Measurements from ENCODE around the gene NARF. TPM values are rescaled to one million over a fixed set of nuclear protein-coding genes. Genes with fewer than 3 reads are reported as not detected.

NARF gene
- total RNA-seq, 1 experiment from 2014 or later = 20.6 TPM

- Mint-ChIP-seq H3K4me3 (ENCODE audit: unreplicated experiment) (no peak overlapping the region), H3K4me1 (ENCODE audit: insufficient read depth, unreplicated experiment) (peaks cover 51% of the 10 kb centered on the region), H3K27ac (ENCODE audit: low read depth, unreplicated experiment) (peak overlapping the region; percentile 74), H3K36me3 (ENCODE audit: insufficient read depth, unreplicated experiment) (peaks cover 15% of the 10 kb centered on the region), H3K9me3 (ENCODE audit: unreplicated experiment) (no peaks in the 10 kb centered on the region), H3K27me3 (ENCODE audit: insufficient read depth, unreplicated experiment) (no peaks in the 10 kb centered on the region)
- intact Hi-C loops (cut with micrococcal nuclease) = loop anchor here (5.0 to 10.0 kb wide), 3 partner anchors 73 to 171 kb away; partner anchors contain the start of genes CYBC1, HEXD, OGFOD3 and TEX19
- ChIA-PET POLR2A (interaction anchor here (0.9 to 3.0 kb wide), 2 partner anchors 10 to 68 kb away, joined by 3 to 16 read pairs; no protein-coding TSS in a partner anchor), CTCF (interaction anchor here (1.2 to 1.4 kb wide), 2 partner anchors 29 to 32 kb away, joined by 3 read pairs; no protein-coding TSS in a partner anchor)
- DNase-seq (ENCODE audit: unreplicated experiment) = no peak
- no peak for TF ChIP-seq CTCF (IDR thresholded peaks at IDR 0.05; ENCODE audit: unreplicated experiment)
- BruUV-seq (replicated peaks) = no TSS peak
These were observed 67.2 kb downstream of the NARF start for GRCh38 chr17:82525712-82526111.

- TF ChIP-seq CTCF (IDR thresholded peaks at IDR 0.05; ENCODE audit: unreplicated experiment) = no peak
- H3K36me3 Mint-ChIP-seq (ENCODE audit: insufficient read depth, unreplicated experiment) = peaks cover 7% of the 10 kb centered on the region
- BruUV-seq (replicated peaks) = no TSS peak
- no peaks in the 10 kb centered on the region for H3K9me3 Mint-ChIP-seq (ENCODE audit: unreplicated experiment)
- no peak overlapping the region for H3K27ac Mint-ChIP-seq (ENCODE audit: low read depth, unreplicated experiment)
- intact Hi-C loops (cut with micrococcal nuclease) = loop anchor here (1.0 to 10.0 kb wide), 5 partner anchors 25 to 173 kb away; partner anchors contain the start of genes CYBC1, HEXD, OGFOD3 and TEX19
- ChIA-PET CTCF (interaction anchor here (0.6 to 2.1 kb wide), 12 partner anchors 8 to 169 kb away, joined by 3 to 9 read pairs (median 4); partner anchors contain the start of genes FOXK2 and TEX19), POLR2A (interaction anchor here (0.5 to 11.5 kb wide), 12 partner anchors 7 to 1127 kb away, joined by 3 to 165 read pairs (median 6); partner anchors contain the start of genes FOXK2, OGFOD3 and SECTM1)
- H3K27me3 Mint-ChIP-seq (ENCODE audit: insufficient read depth, unreplicated experiment) = no peaks in the 10 kb centered on the region
- peaks cover 52% of the 10 kb centered on the region for H3K4me1 Mint-ChIP-seq (ENCODE audit: insufficient read depth, unreplicated experiment)
- no peak for DNase-seq (ENCODE audit: unreplicated experiment)
- no peak overlapping the region for H3K4me3 Mint-ChIP-seq (ENCODE audit: unreplicated experiment)
These were observed 69.4 kb downstream of the NARF start for GRCh38 chr17:82527898-82528297.

- H3K4me1 Mint-ChIP-seq (ENCODE audit: insufficient read depth, unreplicated experiment) = peaks cover 50% of the 10 kb centered on the region
- no TSS peak for BruUV-seq (replicated peaks)
- peak; percentile 95 for DNase-seq (ENCODE audit: unreplicated experiment)
- intact Hi-C loops (cut with micrococcal nuclease) = loop anchor here (1.0 to 10.0 kb wide), 5 partner anchors 24 to 174 kb away; partner anchors contain the start of genes CYBC1, HEXD, OGFOD3 and TEX19
- peak overlapping the region; percentile 88 for H3K27ac Mint-ChIP-seq (ENCODE audit: low read depth, unreplicated experiment)
- TF ChIP-seq CTCF (IDR thresholded peaks at IDR 0.05; ENCODE audit: unreplicated experiment) = peak; percentile 78
- peak overlapping the region; percentile 66 for H3K4me3 Mint-ChIP-seq (ENCODE audit: unreplicated experiment)
- H3K36me3 Mint-ChIP-seq (ENCODE audit: insufficient read depth, unreplicated experiment) = peaks cover 7% of the 10 kb centered on the region
- no peaks in the 10 kb centered on the region for H3K27me3 Mint-ChIP-seq (ENCODE audit: insufficient read depth, unreplicated experiment)
- POLR2A ChIA-PET = interaction anchor here (0.5 to 11.5 kb wide), 21 partner anchors 7 to 506 kb away, joined by 3 to 165 read pairs (median 6); partner anchors contain the start of genes FOXK2, HEXD, OGFOD3 and SECTM1
- H3K9me3 Mint-ChIP-seq (ENCODE audit: unreplicated experiment) = no peaks in the 10 kb centered on the region
- CTCF ChIA-PET = interaction anchor here (0.6 to 2.1 kb wide), 12 partner anchors 9 to 170 kb away, joined by 3 to 8 read pairs (median 4); partner anchors contain the start of genes FOXK2 and TEX19
These were observed 70.1 kb downstream of the NARF start for GRCh38 chr17:82528484-82529265.

- H3K27me3 Mint-ChIP-seq (ENCODE audit: insufficient read depth, unreplicated experiment) = no peaks in the 10 kb centered on the region
- no TSS peak for BruUV-seq (replicated peaks)
- POLR2A ChIA-PET = interaction anchor here (0.6 to 11.5 kb wide), 19 partner anchors 9 to 299 kb away, joined by 3 to 165 read pairs (median 5); partner anchors contain the start of genes FOXK2, HEXD, OGFOD3 and SECTM1
- H3K27ac Mint-ChIP-seq (ENCODE audit: low read depth, unreplicated experiment) = peak overlapping the region; percentile 88
- peaks cover 57% of the 10 kb centered on the region for H3K4me1 Mint-ChIP-seq (ENCODE audit: insufficient read depth, unreplicated experiment)
- intact Hi-C loops (cut with micrococcal nuclease) = loop anchor here (2.0 to 10.0 kb wide), 4 partner anchors 23 to 175 kb away; partner anchors contain the start of genes CYBC1, HEXD, OGFOD3 and TEX19
- no peaks in the 10 kb centered on the region for H3K9me3 Mint-ChIP-seq (ENCODE audit: unreplicated experiment)
- CTCF ChIA-PET = interaction anchor here (0.6 to 1.3 kb wide), 5 partner anchors 15 to 168 kb away, joined by 3 to 4 read pairs (median 4); no protein-coding TSS in a partner anchor
- peak overlapping the region; percentile 66 for H3K4me3 Mint-ChIP-seq (ENCODE audit: unreplicated experiment)
- no peak for DNase-seq (ENCODE audit: unreplicated experiment)
- TF ChIP-seq CTCF (IDR thresholded peaks at IDR 0.05; ENCODE audit: unreplicated experiment) = no peak
- H3K36me3 Mint-ChIP-seq (ENCODE audit: insufficient read depth, unreplicated experiment) = peaks cover 13% of the 10 kb centered on the region
These were observed 71.4 kb downstream of the NARF start for GRCh38 chr17:82529914-82530300.

Measured in MCF 10A (cell line).